D341Med (cell line): Measurements from ENCODE around the gene KCNIP4.

Experiments
- DNase-seq: peaks from one replicate; pipeline ENCODE4 v3.0.0; 2012; ENCODE audit warnings: low spot score

The KCNIP4 gene

DNA sequence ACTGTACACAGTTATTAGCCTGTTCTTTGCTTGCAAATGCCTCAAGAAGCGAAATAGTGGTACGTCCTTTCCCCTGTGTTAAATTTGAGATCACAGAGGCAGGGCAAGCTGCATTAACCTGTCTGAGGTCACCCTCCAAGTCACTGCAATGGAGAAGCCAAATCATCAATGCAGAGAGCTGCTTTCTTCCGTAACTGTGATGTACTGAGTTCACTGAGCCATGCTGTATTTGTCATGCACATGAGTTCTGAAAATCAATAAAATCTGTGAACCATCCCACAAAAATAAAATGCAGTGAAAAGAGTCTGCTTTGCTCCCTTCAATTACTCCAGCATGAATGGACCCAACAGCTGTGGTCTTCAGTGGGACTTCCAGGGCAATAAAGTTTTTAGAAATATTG lies 393.5 kb downstream of the KCNIP4 start:
- no peak for DNase-seq

DNA sequence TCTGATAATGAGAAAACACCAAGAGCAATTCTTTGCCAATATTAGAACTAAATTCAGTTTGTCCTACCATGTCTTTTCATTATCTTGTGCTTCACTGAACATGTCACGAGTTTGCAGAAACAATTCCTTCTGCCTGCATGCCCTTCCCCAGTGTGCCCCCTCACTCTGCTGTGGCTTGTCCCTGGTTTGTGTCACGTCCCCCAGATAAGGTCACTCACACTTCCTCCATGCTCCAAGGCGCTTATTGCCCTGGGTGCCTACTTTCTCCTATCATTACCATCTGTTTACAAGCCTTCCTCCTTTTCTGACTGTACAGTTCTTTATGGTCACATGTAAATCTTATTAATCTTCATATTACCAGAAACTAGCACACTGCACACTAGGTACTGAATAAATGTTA lies 394.1 kb downstream of the KCNIP4 start:
- DNase-seq: no peak

DNA sequence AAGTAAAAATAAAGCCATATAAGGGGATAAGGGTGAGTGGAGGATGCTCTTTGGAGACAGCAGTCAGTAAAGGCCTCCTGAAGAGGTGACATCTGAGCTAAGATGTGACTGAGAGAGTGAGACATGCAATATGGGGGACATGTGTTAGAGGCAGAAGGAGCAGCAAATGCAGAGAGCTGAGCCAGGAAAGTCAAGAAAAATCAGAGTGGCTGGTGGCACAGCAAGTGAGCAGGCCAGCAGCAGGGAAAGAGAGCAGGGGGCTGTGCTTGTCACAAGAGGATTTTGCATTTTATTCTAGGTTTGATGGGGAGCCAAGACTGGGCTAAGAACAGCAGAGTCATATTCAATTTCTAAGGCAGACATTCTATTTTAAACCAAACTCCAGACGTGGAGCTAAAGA lies 394.5 kb downstream of the KCNIP4 start:
- DNase-seq: no peak

DNA sequence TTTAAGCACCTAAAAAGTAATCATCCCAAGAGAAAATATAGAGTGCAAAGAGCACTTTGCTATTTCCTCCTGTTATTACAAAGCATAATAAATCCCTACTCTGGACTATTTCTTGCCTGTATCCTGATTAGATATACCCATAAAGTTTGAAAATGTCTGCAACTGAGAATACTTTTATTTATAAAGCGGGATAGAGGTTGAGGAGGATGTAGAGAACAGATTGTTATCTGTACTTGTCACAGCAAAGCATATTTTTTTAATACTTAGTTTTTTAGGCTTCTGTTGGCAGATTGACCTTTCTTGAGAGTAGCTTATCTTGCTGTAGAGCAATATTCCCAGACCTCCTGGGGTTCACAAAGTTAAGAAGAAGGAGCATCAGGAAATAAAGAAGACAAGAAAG lies 396.1 kb downstream of the KCNIP4 start:
- no peak for DNase-seq

DNA sequence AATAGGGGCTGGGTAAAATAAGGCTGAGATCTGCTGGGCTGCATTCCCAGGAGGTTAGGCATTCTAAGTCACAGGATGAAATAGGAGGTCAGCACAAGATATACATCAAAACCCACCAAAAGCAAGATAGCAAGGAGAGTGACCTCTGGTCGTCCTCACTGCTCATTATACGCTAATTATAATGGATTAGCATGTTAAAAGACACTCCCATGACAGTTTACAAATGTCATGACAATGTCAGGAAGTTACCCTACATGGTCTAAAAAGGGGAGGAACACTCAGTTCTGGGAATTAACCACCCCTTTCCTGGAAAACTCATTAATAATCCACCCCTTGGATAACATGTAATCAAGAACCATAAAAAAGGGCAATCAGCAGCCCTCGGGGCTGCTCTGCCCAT lies 403.6 kb downstream of the KCNIP4 start:
- DNase-seq: no peak

DNA sequence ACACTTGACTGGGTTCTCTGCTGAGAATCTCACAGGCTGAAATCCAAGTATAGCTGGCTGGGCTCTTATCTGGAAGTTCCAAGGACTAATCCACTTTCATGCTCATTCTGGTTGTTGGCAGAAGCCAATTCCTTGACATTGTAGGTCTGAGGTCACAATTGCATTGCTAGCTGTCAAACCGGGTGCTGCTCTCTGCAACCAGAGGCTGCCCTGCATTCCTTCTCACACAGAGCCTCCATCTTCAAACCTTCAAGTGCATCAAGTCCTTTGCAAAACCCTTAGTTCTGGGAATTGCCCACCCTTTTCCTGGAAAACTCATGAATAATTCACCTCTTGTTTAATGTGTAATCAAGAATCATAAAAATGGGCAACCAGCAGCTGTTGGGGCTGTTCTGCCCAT lies 404.2 kb downstream of the KCNIP4 start:
- DNase-seq: no peak

DNA sequence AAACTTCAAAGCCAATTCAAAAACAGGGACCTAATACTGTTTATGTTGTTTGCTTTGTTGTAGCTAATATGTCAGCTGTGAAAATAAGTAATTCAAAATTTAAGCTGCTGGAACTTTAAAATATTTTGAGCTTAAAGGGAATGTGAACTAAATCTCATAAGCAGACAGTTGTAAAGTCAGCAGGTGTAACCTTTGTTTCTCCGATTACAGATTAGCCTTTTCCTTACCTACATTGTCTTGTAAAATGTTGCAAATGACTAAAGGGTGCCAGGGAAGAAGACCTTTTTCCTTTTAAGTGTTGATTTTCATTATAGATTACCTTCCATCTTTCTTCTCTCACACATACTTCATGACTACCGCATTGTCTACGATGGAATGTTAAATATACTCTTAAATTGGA lies 405.1 kb downstream of the KCNIP4 start:
- no peak for DNase-seq

DNA sequence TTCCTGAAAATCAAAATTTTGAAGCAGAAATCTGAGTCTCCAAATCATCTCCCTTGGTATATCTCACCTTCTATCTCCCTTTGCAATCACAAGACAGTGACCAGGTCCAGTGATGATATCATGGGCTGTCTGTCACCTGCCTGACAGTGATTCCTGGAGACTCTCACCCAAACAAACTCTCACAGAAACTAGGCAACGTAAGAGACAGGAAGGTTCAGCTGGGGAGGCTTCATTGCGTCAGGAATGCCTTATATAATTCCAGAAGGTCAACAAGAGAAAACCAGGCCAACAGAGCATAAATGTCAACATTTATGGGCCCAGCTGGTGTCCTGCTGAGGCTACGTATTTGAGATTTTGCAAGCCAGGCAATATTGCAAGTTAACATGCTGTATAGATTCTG lies 412.7 kb downstream of the KCNIP4 start:
- no peak for DNase-seq

DNA sequence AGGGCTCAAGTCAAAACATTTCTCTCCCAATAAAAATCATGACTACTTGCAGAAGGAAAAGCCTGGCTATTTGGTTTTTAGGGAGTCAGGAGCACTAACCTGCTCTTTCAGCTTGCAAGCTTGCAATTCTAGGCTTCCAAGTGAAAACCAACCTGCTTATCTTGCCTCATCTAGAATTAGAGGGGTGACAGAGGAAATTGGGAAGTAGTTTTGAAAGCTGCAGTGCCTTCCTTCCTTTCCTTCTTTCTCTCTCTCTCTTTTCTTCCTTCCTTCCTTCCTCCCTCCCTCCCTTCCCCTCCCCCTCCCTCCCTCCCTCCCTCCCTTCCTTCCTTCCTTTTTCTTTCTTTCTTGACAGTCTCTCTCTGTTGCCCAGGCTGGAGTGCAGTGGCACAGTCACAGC lies 417.5 kb downstream of the KCNIP4 start:
- no peak for DNase-seq

DNA sequence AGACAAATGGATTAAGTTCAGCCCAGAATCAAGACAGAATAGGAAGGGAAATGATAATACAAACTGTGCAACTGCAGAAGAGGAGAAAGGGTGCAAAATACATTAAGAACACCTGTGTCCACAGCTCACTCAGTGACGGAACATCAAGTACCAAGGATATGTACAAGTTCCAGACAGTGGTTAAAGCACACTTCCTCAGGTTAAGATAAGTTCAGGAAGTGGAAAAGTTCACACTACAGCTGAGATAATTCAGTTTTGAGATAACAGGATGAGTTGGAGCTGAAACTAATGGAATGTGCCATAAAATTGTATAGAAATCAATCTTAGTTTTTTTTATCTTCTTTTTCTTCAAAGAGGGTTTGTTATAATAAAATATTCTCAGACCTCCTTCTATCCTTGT lies 419.4 kb downstream of the KCNIP4 start:
- DNase-seq: no peak

DNA sequence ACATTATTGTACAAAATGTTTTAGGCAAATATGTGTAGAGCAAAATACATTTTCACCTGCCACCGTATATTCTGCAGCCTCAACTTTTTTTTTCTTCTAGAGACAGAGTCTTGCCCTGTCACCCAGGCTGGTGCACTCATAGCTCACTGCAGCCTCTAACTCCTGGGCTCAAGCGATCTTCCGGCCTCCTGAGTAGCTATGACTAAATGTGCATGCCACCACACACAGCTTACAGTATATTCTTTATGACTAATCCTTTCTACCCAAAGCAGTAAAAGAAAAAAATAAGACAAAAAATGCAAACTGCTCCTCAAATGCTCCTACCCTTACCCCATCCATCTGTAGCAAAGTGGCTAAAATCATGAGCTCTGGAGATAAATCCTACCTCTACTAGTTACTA lies 426.3 kb downstream of the KCNIP4 start:
- DNase-seq: no peak

DNA sequence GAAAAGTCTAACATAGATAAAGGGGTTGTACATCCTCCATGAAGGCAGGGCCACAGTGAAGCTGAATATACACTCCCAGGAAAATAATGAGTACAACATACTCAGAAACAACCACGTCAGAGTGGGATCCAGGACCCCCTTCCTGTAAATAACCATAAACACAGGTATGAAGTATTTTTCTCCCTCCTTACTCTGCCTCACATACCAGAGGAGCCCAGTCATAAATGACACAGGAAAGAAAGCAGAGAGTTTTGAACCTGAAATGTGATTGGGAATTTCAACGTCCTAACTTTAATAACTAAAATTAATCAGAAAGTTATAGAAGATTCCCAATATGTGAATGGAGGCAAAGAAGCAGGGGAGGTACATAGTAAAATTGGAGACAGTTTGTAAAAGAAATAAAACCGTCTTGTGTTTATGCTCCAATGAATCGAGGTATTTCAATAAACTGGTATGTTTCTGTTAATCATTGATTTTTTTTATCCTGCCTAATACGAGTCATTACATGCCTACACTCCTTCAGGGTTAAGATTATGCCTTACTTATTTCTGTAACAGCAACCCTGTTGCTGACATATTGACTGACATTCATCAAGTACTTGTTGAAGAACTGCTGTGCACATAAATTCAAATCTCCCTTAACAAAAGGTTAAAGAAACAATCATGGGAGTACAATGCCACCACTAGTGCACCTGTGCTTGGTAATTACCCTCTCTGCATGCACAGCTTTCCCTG lies 431.3 kb downstream of the KCNIP4 start:
- DNase-seq: no peak

DNA sequence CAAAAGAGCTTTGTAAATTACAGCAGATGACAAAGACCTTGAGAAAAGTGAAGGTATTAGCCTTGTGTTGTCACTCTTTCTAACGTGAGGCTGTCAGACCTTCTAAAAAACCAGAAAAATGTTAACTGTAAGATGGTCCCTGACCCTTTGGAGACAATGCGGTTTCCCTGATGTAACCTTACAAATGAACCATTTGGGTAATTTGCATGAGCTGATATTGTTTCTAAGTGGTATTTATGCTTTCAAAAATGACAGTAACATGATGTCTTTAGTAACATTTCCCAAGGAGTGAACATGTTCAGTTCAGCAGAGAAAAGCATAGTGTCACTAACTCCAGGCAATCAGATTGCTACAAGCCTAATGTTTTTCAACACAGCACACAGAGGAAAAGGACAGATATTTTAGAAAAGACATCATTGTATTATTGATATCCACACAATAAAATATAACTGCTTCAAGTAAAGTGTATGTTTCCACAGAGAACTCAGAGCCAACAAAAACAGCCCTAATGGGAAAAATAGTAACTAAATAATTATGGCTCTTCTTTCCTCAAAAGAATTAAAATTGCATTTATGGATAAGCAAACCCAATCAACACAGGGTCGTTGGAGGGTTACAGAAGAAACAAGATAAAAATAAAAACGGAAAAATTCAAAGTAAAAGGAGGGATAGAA lies 434.4 kb downstream of the KCNIP4 start:
- DNase-seq: no peak

DNA sequence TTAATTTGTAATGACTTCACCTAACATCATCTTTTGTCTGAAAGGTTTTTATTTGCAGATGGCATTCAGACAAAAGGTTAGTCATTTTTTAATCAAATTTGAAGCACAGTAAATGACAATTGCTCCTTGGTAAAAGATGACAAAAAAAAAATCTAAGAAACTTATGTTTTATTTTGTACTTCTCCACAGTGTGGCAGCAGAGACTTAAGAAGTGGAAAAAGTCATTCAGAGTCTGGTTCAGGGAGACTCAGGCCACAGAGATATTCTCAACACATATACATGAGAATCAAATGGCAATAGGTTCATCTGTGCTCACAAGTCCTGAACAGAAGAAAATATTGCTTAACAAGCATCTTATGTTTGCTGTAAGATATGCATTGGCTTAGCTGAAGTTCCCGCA lies 436.2 kb downstream of the KCNIP4 start:
- peak; percentile 55 for DNase-seq

DNA sequence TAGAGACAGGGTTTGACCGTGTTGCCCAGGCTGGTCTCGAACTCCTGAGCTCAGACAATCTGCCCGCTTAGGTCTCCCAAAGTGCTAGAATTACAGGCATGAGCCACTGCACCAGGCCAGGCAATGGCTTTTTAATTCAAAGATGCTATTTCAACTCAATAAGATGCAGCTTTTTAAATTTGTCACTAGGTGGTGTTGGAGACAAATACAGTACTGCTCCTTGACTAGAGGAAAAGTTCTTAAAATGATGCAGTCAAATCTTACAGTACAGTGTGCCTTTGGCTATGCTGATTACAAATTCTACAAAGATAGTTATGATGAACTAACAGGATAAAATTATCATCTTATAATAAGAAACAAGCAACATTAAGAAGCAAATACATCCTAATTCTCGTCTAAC lies 441.1 kb downstream of the KCNIP4 start:
- DNase-seq: peak; percentile 21

DNA sequence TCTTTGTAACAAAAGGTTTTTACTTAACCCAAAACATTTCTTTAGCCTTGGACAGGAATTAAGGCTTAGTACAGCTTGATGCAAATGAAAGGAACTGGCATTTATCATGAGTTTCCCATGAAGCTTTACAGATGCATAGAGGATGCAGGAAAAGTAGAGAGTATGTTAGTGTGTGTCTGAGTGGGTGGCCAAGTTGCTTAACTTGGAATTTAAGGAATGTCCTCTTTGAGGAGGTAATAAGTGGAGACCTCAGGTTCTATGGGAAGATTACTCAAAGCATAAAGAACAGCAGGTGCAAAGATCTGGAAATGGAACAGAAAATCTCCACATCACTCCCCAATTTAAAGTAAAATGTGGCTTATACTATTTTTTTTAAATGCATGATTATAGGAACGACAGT lies 457.9 kb downstream of the KCNIP4 start:
- DNase-seq: no peak

DNA sequence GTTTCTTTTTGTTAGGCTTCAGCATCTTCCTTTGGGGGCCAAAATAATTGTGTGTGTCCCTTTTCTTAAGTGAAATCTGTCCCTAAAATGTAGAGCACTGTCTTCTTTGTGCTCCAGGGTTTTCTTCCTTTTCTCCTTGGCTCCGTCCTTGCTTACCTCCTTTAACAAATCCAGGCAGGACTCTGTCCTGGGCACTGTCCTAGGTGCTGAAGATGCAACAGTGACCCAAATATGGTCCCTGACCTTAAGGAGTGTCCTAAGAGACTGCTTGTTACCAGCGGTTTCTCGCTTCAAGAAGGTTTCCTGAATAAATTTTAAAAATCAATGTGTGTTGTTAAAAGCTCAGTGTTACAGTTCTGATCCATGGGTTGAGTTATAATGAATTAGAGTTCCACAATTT lies 471.8 kb downstream of the KCNIP4 start:
- DNase-seq: no peak

DNA sequence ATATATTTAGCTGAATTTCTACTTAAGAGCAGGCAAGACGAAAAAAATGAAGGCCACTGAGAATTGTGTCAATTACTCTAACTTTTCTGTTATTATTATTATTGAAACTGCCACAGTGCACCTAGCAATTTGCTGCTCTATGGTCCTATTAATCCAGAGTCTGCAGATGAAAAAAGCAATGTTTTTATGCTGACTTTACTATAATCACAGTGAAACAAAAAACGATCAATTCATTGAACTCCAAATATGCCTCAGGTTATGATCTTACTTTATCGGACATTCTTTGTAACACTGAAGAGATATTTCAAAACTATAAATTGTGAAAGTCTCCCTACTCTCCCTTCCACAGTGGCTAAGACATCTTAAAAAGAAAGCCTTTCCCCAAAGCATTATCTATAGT lies 474.4 kb downstream of the KCNIP4 start:
- no peak for DNase-seq

DNA sequence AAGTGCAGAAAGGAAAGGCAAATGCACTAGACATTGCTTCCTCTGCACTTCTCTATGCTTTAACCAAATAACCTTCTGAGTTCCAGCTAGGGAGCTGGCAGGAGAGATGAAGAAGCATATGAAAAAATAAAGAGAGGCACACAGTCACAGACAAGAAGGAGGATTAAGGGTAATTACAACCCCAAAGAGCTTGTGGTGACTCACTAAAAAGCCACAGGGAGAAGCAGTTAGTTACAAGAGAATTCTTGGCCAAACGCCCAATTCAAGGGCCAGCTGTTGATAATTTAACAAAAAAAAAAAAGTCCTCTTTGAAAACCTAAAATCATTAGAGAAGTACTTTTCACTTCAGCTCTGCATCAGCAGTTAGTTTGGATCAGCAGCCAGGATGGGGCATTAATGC lies 478.0 kb downstream of the KCNIP4 start:
- DNase-seq: peak; percentile 54

DNA sequence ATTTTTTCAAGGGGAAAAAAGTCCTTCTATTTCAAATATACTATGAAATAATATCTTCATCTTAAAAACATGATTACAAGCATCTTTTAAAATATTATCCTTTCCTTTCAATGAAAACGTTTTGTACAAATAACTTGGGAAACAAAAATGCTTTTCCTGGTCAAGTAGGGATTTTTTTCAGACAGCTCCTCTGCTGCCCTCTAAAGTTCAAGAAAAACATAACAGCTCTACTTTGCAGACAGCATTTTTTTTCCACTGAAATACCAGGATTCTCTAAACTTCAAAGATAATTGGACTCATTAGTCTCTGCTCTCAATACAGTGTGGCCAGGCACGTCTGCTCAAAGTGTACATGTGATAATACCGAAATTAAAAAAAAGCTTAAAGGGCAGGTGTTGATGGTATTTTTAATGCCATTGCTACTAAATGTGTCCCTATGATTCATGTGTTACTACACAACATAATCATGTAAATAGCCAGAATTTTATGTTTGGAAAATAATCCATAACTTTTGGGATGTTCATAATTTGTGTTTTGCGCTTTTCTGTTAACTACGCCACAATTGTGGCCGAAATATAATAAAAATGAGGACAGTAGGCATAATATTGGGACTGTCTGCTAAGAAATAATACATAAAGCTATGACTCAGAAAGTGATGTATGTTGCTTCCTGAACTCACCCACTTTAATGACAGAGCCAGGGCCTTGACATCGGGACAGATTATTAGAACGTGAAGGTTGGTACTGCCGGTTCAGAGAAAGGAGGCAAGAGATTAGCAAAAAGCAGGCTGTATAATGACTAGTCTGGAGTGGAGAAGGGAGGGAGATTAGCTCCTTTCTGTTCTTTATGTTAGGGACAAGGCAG lies 478.9 kb downstream of the KCNIP4 start:
- peak; percentile 37 for DNase-seq

DNA sequence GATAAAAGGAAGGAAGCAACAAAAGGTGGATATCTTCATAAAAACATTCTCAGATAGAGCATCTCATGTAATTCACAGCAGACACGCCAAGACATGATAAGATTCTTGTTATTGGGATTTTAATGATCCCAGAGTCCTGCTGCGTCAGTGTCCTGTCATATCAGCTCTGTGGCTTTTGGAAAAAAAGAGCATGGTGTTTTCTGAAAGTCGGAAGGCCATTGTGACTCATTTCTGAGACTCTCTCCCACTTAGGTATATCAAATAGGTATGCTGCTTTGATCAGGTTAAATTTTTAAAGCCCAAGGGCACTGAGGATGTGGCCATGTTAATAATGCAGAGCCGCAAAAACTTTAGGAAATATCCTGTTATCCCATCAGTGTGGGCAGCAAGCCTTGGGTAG lies 481.0 kb downstream of the KCNIP4 start:
- no peak for DNase-seq

DNA sequence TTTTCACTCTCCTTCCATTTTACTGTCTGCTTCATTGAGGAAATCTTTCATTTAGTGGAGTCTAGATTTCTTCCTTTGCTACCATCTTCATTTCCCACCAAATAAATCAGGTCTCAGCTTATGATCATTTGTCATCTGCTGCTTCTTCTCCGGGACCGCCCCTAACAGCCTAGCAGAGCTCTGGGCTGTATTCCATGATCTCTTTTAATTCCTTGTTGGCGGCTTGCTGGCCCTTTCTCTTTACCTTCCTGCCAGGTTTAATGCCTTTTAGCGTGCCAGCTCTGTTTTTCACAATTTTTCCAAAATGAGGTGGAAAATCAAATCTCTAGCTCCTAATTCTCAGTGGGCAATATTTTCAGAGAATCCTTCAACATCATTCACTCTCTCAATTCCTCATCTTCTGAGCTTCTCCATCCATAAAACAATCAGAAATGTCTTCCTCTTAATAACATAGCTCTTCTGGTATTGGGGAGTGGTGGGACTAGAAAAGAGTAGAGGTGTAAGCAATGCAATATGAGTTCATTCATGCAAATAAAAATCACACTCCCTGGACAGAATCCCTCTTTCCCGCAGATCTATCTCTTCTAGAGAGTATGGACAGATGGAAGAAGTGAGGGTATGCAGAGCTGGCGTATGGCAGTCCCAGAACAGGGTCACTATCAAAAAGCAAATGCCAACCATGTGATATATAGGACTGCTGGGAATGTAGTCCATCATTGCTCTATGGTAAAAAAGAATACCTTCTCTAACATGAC lies 491.3 kb downstream of the KCNIP4 start:
- no peak for DNase-seq
